ENCODE results near the gene UST.

The UST gene

DNA sequence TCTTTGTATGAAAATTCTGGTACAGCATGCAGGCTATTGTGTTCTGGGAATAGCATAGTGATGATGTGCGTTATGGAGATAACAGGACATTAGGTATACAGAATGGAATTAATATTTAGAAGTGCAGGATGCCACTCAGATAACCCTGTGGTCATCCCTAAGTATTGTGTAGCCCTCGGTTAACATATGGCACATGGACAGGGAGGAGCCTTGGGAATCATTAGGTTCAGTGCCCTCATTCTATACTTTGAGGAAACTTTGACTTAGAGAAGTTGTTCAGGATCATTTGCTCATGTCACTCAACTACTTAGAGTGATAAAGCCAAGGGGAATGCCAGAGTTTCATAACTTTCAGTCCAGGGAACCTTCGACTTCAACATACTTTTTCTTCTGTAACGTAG is 185.9 kb downstream of the UST start:
- no peaks in the 10 kb centered on the region for H3K9me3 ChIP-seq (replicated peaks in 1 of 2; ENCODE audit: control insufficient read depth in 2 of 2, insufficient read depth in 1 of 2, low read depth in 1 of 2, low read length in 2 of 2)
- no peak overlapping the region for H2AFZ ChIP-seq (ENCODE audit: low read length)
- H3K27me3 ChIP-seq (ENCODE audit: control insufficient read depth in 3 of 3, insufficient read depth in 3 of 3, low read depth in 1 of 3, low read length in 3 of 3), result no peaks in the 10 kb centered on the region
- H2BK120ac ChIP-seq (ENCODE audit: low read depth, low read length), result no peak overlapping the region
- WGBS, 2 donors (ENCODE audit: extremely low coverage in 2 of 2, insufficient read length in 2 of 2, insufficient replicate concordance in 1 of 2), result no CpG with 5 or more reads among the region's 4 CpGs
- H3K14ac ChIP-seq (ENCODE audit: low read length), result no peak overlapping the region
- H3K4me3 ChIP-seq (ENCODE audit: low read length in 2 of 2), result no peak overlapping the region
- no peak overlapping the region for H3K23ac ChIP-seq (ENCODE audit: low read depth, low read length, poor library complexity)
- H3K4ac ChIP-seq (ENCODE audit: low read length), result no peak overlapping the region
- no peak overlapping the region for H2AK5ac ChIP-seq (ENCODE audit: low read depth, low read length)
- H3K4me2 ChIP-seq (ENCODE audit: insufficient read depth, low read length, poor library complexity, severe bottlenecking), result no peak overlapping the region
- no peak overlapping the region for H3K9ac ChIP-seq (ENCODE audit: low read depth, low read length, poor library complexity)
- no peaks in the 10 kb centered on the region for H3K36me3 ChIP-seq (replicated peaks in 1 of 2; ENCODE audit: control insufficient read depth in 2 of 2, insufficient read depth in 2 of 2, low read length in 2 of 2)
- no peaks in the 10 kb centered on the region for H3K4me1 ChIP-seq (ENCODE audit: control insufficient read depth in 2 of 2, insufficient read depth in 1 of 2, low read depth in 1 of 2, low read length in 2 of 2)
- no peak overlapping the region for H4K91ac ChIP-seq (ENCODE audit: low read depth, low read length, poor library complexity)
- no peak for DNase-seq (ENCODE audit: low spot score)
- no peak overlapping the region for H2BK5ac ChIP-seq (ENCODE audit: low read length)
- no peak overlapping the region for H4K8ac ChIP-seq (ENCODE audit: low read depth, low read length)
- H3K18ac ChIP-seq (ENCODE audit: low read length), result no peak overlapping the region
- H3K79me1 ChIP-seq (ENCODE audit: low read depth, low read length), result no peaks in the 10 kb centered on the region
- H2BK12ac ChIP-seq (ENCODE audit: low read length), result no peak overlapping the region
- no peak overlapping the region for H3K27ac ChIP-seq (replicated peaks; ENCODE audit: low read length)
- H2BK15ac ChIP-seq (ENCODE audit: low read length), result no peak overlapping the region

DNA sequence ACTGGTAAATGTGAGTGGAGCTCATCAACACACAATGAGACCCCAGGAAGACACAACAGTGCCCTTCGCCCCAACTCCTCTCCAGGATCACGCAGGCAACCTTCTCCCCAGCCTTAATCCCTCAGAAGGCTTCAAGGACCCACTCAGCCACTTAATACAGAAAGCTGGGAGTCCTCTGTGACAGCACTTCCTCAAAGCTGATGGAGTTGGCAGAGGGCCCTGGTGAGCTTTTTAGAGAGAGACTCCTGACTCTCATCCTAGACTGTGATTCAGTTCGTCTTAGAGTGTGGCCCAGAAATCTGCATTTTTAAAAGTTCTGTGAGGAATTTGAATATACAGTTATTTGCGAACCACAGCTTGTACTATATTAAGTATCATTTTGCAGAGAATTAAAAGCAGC is 187.7 kb downstream of the UST start:
- Histone ChIP-seq H3K4me2 (ENCODE audit: insufficient read depth, low read length, poor library complexity, severe bottlenecking) (no peak overlapping the region), H2AK5ac (ENCODE audit: low read depth, low read length) (no peak overlapping the region), H3K4ac (ENCODE audit: low read length) (no peak overlapping the region), H2BK15ac (ENCODE audit: low read length) (no peak overlapping the region), H3K23ac (ENCODE audit: low read depth, low read length, poor library complexity) (no peak overlapping the region), H4K8ac (ENCODE audit: low read depth, low read length) (no peak overlapping the region), H3K27me3 (ENCODE audit: control insufficient read depth in 3 of 3, insufficient read depth in 3 of 3, low read depth in 1 of 3, low read length in 3 of 3) (no peaks in the 10 kb centered on the region), H2BK5ac (ENCODE audit: low read length) (no peak overlapping the region), H3K9ac (ENCODE audit: low read depth, low read length, poor library complexity) (no peak overlapping the region), H3K4me3 (ENCODE audit: low read length in 2 of 2) (no peak overlapping the region), H2BK12ac (ENCODE audit: low read length) (no peak overlapping the region), H3K9me3 (replicated peaks in 1 of 2; ENCODE audit: control insufficient read depth in 2 of 2, insufficient read depth in 1 of 2, low read depth in 1 of 2, low read length in 2 of 2) (no peaks in the 10 kb centered on the region), H4K91ac (ENCODE audit: low read depth, low read length, poor library complexity) (no peak overlapping the region), H3K36me3 (replicated peaks in 1 of 2; ENCODE audit: control insufficient read depth in 2 of 2, insufficient read depth in 2 of 2, low read length in 2 of 2) (no peaks in the 10 kb centered on the region), H3K18ac (ENCODE audit: low read length) (no peak overlapping the region), H2BK120ac (ENCODE audit: low read depth, low read length) (no peak overlapping the region), H3K27ac (replicated peaks; ENCODE audit: low read length) (no peak overlapping the region), H2AFZ (ENCODE audit: low read length) (no peak overlapping the region), H3K4me1 (ENCODE audit: control insufficient read depth in 2 of 2, insufficient read depth in 1 of 2, low read depth in 1 of 2, low read length in 2 of 2) (no peaks in the 10 kb centered on the region), H3K79me1 (ENCODE audit: low read depth, low read length) (no peaks in the 10 kb centered on the region), H3K14ac (ENCODE audit: low read length) (no peak overlapping the region)
- DNase-seq (ENCODE audit: low spot score), result no peak
- no CpG with 5 or more reads among the region's 4 CpGs for WGBS, 2 donors (ENCODE audit: extremely low coverage in 2 of 2, insufficient read length in 2 of 2, insufficient replicate concordance in 1 of 2)

DNA sequence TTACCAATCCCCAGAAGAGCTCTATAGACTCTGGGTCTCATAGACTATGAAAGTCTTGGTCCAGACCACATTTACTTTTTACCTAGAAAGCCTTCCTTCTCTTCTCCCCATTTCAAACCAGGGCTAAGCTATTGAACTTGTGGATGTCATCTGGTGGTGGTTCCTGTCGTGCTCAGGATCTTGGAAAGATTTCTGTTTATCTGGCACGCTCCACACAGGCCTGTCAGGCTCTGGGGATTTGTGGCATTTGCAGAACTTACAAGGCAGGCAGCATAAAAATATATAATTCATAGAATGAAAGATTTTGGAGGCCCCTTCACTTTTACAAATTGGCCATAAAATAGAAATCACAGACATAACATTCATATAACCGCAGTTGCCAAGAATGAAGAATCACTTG is 188.1 kb downstream of the UST start:
- no peak overlapping the region for H3K14ac ChIP-seq (ENCODE audit: low read length)
- H3K4me3 ChIP-seq (ENCODE audit: low read length in 2 of 2), result no peak overlapping the region
- H3K18ac ChIP-seq (ENCODE audit: low read length), result no peak overlapping the region
- H4K91ac ChIP-seq (ENCODE audit: low read depth, low read length, poor library complexity), result no peak overlapping the region
- H2BK120ac ChIP-seq (ENCODE audit: low read depth, low read length), result no peak overlapping the region
- H2BK12ac ChIP-seq (ENCODE audit: low read length), result no peak overlapping the region
- no peak overlapping the region for H2AK5ac ChIP-seq (ENCODE audit: low read depth, low read length)
- WGBS, 2 donors (ENCODE audit: extremely low coverage in 2 of 2, insufficient read length in 2 of 2, insufficient replicate concordance in 1 of 2), result no CpG with 5 or more reads among the region's 3 CpGs
- no peak overlapping the region for H4K8ac ChIP-seq (ENCODE audit: low read depth, low read length)
- no peak overlapping the region for H2BK15ac ChIP-seq (ENCODE audit: low read length)
- H3K36me3 ChIP-seq (replicated peaks in 1 of 2; ENCODE audit: control insufficient read depth in 2 of 2, insufficient read depth in 2 of 2, low read length in 2 of 2), result no peaks in the 10 kb centered on the region
- no peaks in the 10 kb centered on the region for H3K27me3 ChIP-seq (ENCODE audit: control insufficient read depth in 3 of 3, insufficient read depth in 3 of 3, low read depth in 1 of 3, low read length in 3 of 3)
- H3K4me1 ChIP-seq (ENCODE audit: control insufficient read depth in 2 of 2, insufficient read depth in 1 of 2, low read depth in 1 of 2, low read length in 2 of 2), result no peaks in the 10 kb centered on the region
- no peak for DNase-seq (ENCODE audit: low spot score)
- no peak overlapping the region for H3K23ac ChIP-seq (ENCODE audit: low read depth, low read length, poor library complexity)
- H2BK5ac ChIP-seq (ENCODE audit: low read length), result no peak overlapping the region
- H3K4me2 ChIP-seq (ENCODE audit: insufficient read depth, low read length, poor library complexity, severe bottlenecking), result no peak overlapping the region
- H2AFZ ChIP-seq (ENCODE audit: low read length), result no peak overlapping the region
- H3K27ac ChIP-seq (replicated peaks; ENCODE audit: low read length), result no peak overlapping the region
- no peaks in the 10 kb centered on the region for H3K79me1 ChIP-seq (ENCODE audit: low read depth, low read length)
- H3K9ac ChIP-seq (ENCODE audit: low read depth, low read length, poor library complexity), result no peak overlapping the region
- no peaks in the 10 kb centered on the region for H3K9me3 ChIP-seq (replicated peaks in 1 of 2; ENCODE audit: control insufficient read depth in 2 of 2, insufficient read depth in 1 of 2, low read depth in 1 of 2, low read length in 2 of 2)
- H3K4ac ChIP-seq (ENCODE audit: low read length), result no peak overlapping the region

DNA sequence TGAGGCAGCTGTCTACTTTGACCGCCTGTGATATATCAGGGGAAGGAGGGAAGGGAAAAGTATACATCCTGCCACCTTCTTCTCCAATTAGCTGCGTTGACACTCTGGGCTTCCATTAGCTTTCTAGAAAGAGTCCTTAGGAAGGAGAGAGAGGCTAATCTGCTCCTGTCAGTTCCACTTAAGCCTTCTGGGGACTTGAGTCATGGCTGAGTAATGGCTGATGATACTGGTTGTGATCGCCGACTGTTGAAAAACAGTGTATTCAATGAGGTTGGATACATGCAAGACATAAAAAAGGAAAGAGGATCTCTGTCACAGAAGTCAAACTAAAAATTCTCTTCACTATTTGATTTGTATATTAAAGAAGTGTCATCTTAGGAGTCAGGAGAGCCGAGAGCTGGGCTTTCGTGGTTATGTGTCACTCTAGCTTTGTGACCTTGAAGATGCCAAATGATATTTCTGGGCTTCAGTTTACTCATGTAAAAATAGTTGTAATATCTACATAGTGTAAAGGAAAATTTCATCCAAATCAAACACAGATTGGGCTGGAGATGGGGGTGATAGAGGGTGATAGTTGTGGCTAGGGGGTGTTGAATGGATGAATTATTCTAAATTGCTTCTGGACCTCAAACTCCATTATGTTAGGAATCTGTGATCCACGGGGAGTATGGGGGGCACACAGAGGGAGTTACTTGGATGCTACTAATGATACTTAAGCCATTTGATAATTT is 189.0 kb downstream of the UST start:
- Histone ChIP-seq H4K91ac (ENCODE audit: low read depth, low read length, poor library complexity) (no peak overlapping the region), H2BK12ac (ENCODE audit: low read length) (no peak overlapping the region), H2AK5ac (ENCODE audit: low read depth, low read length) (no peak overlapping the region), H3K4me2 (ENCODE audit: insufficient read depth, low read length, poor library complexity, severe bottlenecking) (no peak overlapping the region), H2BK120ac (ENCODE audit: low read depth, low read length) (no peak overlapping the region), H2BK5ac (ENCODE audit: low read length) (no peak overlapping the region), H3K4me1 (ENCODE audit: control insufficient read depth in 2 of 2, insufficient read depth in 1 of 2, low read depth in 1 of 2, low read length in 2 of 2) (no peaks in the 10 kb centered on the region), H3K4me3 (ENCODE audit: low read length in 2 of 2) (no peak overlapping the region), H3K18ac (ENCODE audit: low read length) (no peak overlapping the region), H3K9ac (ENCODE audit: low read depth, low read length, poor library complexity) (no peak overlapping the region), H3K9me3 (replicated peaks in 1 of 2; ENCODE audit: control insufficient read depth in 2 of 2, insufficient read depth in 1 of 2, low read depth in 1 of 2, low read length in 2 of 2) (no peaks in the 10 kb centered on the region), H2BK15ac (ENCODE audit: low read length) (no peak overlapping the region), H3K27ac (replicated peaks; ENCODE audit: low read length) (no peak overlapping the region), H3K36me3 (replicated peaks in 1 of 2; ENCODE audit: control insufficient read depth in 2 of 2, insufficient read depth in 2 of 2, low read length in 2 of 2) (no peaks in the 10 kb centered on the region), H3K27me3 (ENCODE audit: control insufficient read depth in 3 of 3, insufficient read depth in 3 of 3, low read depth in 1 of 3, low read length in 3 of 3) (no peaks in the 10 kb centered on the region), H3K79me1 (ENCODE audit: low read depth, low read length) (no peaks in the 10 kb centered on the region), H3K4ac (ENCODE audit: low read length) (no peak overlapping the region), H3K14ac (ENCODE audit: low read length) (no peak overlapping the region), H2AFZ (ENCODE audit: low read length) (no peak overlapping the region), H4K8ac (ENCODE audit: low read depth, low read length) (no peak overlapping the region), H3K23ac (ENCODE audit: low read depth, low read length, poor library complexity) (no peak overlapping the region)
- DNase-seq (ENCODE audit: low spot score), result no peak
- WGBS, 2 donors (ENCODE audit: extremely low coverage in 2 of 2, insufficient read length in 2 of 2, insufficient replicate concordance in 1 of 2), result no CpG with 5 or more reads among the region's 7 CpGs
